22Rv1 (cell line): Measurements from ENCODE around the gene SLC35F3.

Source experiments
- ZFX ChIP-seq: fragments of 450-650 bp; IDR thresholded peaks from 2 replicates; pipeline ENCODE4 v1.6.1; 2017; ENCODE audit warnings: antibody characterized with exemption, borderline replicate concordance
- TF ChIP-seq, protein P1 (sequence below): fragments of 450-650 bp; IDR thresholded peaks from 2 replicates; pipeline ENCODE4 v1.5.1; 2017; ENCODE audit warnings: mild to moderate bottlenecking

- TF ChIP-seq, protein P1, sequence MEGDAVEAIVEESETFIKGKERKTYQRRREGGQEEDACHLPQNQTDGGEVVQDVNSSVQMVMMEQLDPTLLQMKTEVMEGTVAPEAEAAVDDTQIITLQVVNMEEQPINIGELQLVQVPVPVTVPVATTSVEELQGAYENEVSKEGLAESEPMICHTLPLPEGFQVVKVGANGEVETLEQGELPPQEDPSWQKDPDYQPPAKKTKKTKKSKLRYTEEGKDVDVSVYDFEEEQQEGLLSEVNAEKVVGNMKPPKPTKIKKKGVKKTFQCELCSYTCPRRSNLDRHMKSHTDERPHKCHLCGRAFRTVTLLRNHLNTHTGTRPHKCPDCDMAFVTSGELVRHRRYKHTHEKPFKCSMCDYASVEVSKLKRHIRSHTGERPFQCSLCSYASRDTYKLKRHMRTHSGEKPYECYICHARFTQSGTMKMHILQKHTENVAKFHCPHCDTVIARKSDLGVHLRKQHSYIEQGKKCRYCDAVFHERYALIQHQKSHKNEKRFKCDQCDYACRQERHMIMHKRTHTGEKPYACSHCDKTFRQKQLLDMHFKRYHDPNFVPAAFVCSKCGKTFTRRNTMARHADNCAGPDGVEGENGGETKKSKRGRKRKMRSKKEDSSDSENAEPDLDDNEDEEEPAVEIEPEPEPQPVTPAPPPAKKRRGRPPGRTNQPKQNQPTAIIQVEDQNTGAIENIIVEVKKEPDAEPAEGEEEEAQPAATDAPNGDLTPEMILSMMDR: no peak
- no peak for TF ChIP-seq ZFX
These were observed 79.3 kb downstream of the SLC35F3 start for GRCh38 chr1:233983811-233984210.
